Endodermal cell (in vitro differentiated cells): ENCODE results near the gene RNF220. TPM values are rescaled to one million over a fixed set of nuclear protein-coding genes. Genes with fewer than 3 reads are reported as not detected.

Source experiments
- DNase-seq: peaks from one replicate; pipeline ENCODE4 v3.0.0-alpha.2; 2017
- H3K27ac ChIP-seq: 2 replicates; pipeline ENCODE4 v1.5.1; 2013; ENCODE audit warnings: mild to moderate bottlenecking, low read depth, low read length, moderate library complexity
- H3K27me3 ChIP-seq: 2 replicates; pipeline ENCODE4 v1.6.1; 2013; ENCODE audit warnings: mild to moderate bottlenecking, low read length, moderate library complexity; ENCODE audit not compliant: insufficient read depth, control insufficient read depth, poor library complexity, severe bottlenecking
- H3K36me3 ChIP-seq: 2 replicates; pipeline ENCODE4 v1.7.0; 2013; ENCODE audit warnings: mild to moderate bottlenecking, low read length, moderate library complexity; ENCODE audit not compliant: control insufficient read depth, insufficient read depth
- H3K4me1 ChIP-seq: one replicate; pipeline ENCODE4 v1.7.0; 2013; ENCODE audit warnings: low read length; ENCODE audit not compliant: control insufficient read depth, insufficient read depth
- H3K4me3 ChIP-seq: 2 replicates; pipeline ENCODE4 v1.5.1; 2013; ENCODE audit warnings: mild to moderate bottlenecking, low read length, moderate library complexity
- H3K9ac ChIP-seq: 2 replicates; pipeline ENCODE4 v1.6.1; 2013; ENCODE audit warnings: mild to moderate bottlenecking, low read length, moderate library complexity; ENCODE audit not compliant: poor library complexity, severe bottlenecking; ENCODE audit errors: extremely low read depth
- H3K9me3 ChIP-seq: 2 replicates; pipeline ENCODE4 v1.6.1; 2013; ENCODE audit warnings: mild to moderate bottlenecking, low read length, moderate library complexity; ENCODE audit not compliant: control insufficient read depth
- H3K27ac Mint-ChIP-seq: 2 replicates; pipeline ENCODE4 v1.8.0; 2020; ENCODE audit warnings: mixed read lengths
- H3K27me3 Mint-ChIP-seq: 2 replicates; pipeline ENCODE4 v1.8.0; 2021; ENCODE audit warnings: mild to moderate bottlenecking, mixed read lengths; ENCODE audit not compliant: insufficient read depth
- H3K36me3 Mint-ChIP-seq: 2 replicates; pipeline ENCODE4 v1.8.0; 2020; ENCODE audit warnings: low read depth, mixed read lengths
- H3K4me1 Mint-ChIP-seq: 2 replicates; pipeline ENCODE4 v1.8.0; 2020; ENCODE audit warnings: mixed read lengths
- H3K4me3 Mint-ChIP-seq: 2 replicates; pipeline ENCODE4 v1.8.0; 2020; ENCODE audit warnings: mild to moderate bottlenecking, moderate library complexity, mixed read lengths
- H3K9me3 Mint-ChIP-seq: 2 replicates; pipeline ENCODE4 v1.8.0; 2020; ENCODE audit warnings: mild to moderate bottlenecking, mixed read lengths
- WGBS, 2 experiments: methylation state at CpG; one replicate each; pipeline versions ENCODE4 v1.1.5 to v1.1.7; 2013; ENCODE audit warnings: missing lambda C conversion rate in 2 of 2, mixed read lengths in 1 of 2; ENCODE audit not compliant: insufficient coverage in 1 of 2, insufficient read length in 1 of 2; 5-methylcytosine and 5-hydroxymethylcytosine counted together
- total RNA-seq, 2 donors: library from RNA; stranded (reverse); fragmentation: NEBNext Ultra II Directional in 1 of 2; extraction: Animal tissue kit (Norgen Biotek cat#: 25700) in 1 of 2; gene quantifications; 2 replicates in 1 of 2; 3 replicates in 1 of 2; pipeline ENCODE4 v1.2.1, GENCODE V29; 2021
- TF ChIP-seq, protein P1 (sequence below): fragments of 200-600 bp; sonication (generic); conservative IDR thresholded peaks from 2 replicates; pipeline ENCODE4 v1.5.0; 2021; ENCODE audit warnings: antibody characterized with exemption, mild to moderate bottlenecking

The RNF220 gene
- total RNA-seq, 2 donors from 2014 or later = 94.6 to 95.5 TPM

DNA sequence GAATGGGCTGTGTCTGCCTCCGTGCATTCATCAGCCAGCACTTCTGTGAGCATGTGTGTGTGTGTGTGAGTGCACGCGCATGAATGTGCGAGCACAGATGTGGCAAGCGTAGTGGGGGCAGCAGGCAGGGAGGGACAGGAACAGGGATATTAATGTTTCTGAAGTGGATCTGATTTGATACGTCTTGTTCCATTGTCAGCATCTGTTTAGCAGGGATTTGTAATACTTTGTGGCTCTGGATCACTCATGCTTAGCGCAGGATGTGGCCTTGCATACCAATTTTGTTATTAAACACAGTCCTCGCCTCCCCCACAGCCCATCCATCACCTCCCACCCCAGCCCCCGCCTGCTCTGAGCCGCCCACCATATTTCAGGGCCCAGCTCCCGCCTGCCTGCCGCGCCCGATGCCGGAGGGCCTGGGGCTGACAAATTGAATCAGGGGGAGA lies 216.8 kb downstream of the RNF220 start:
- H3K27ac Mint-ChIP-seq = no peak overlapping the region
- peak overlapping the region; percentile 8 for H3K27ac ChIP-seq
- no peak overlapping the region for H3K9ac ChIP-seq
- 90 to 92% methylated on average over 6 to 15 of the region's 15 CpGs for WGBS, 2 experiments
- peaks cover 24% of the 10 kb centered on the region for H3K4me1 Mint-ChIP-seq
- H3K4me3 ChIP-seq = no peak overlapping the region
- peaks cover 17% of the 10 kb centered on the region for H3K27me3 ChIP-seq
- peaks cover 35% of the 10 kb centered on the region for H3K27me3 Mint-ChIP-seq
- no peaks in the 10 kb centered on the region for H3K9me3 ChIP-seq
- no peak overlapping the region for H3K4me3 Mint-ChIP-seq
- no peaks in the 10 kb centered on the region for H3K36me3 ChIP-seq
- H3K4me1 ChIP-seq = no peaks in the 10 kb centered on the region
- H3K36me3 Mint-ChIP-seq = no peaks in the 10 kb centered on the region
- no peaks in the 10 kb centered on the region for H3K9me3 Mint-ChIP-seq
- TF ChIP-seq, protein P1, sequence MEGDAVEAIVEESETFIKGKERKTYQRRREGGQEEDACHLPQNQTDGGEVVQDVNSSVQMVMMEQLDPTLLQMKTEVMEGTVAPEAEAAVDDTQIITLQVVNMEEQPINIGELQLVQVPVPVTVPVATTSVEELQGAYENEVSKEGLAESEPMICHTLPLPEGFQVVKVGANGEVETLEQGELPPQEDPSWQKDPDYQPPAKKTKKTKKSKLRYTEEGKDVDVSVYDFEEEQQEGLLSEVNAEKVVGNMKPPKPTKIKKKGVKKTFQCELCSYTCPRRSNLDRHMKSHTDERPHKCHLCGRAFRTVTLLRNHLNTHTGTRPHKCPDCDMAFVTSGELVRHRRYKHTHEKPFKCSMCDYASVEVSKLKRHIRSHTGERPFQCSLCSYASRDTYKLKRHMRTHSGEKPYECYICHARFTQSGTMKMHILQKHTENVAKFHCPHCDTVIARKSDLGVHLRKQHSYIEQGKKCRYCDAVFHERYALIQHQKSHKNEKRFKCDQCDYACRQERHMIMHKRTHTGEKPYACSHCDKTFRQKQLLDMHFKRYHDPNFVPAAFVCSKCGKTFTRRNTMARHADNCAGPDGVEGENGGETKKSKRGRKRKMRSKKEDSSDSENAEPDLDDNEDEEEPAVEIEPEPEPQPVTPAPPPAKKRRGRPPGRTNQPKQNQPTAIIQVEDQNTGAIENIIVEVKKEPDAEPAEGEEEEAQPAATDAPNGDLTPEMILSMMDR = no peak
- DNase-seq = no peak

DNA sequence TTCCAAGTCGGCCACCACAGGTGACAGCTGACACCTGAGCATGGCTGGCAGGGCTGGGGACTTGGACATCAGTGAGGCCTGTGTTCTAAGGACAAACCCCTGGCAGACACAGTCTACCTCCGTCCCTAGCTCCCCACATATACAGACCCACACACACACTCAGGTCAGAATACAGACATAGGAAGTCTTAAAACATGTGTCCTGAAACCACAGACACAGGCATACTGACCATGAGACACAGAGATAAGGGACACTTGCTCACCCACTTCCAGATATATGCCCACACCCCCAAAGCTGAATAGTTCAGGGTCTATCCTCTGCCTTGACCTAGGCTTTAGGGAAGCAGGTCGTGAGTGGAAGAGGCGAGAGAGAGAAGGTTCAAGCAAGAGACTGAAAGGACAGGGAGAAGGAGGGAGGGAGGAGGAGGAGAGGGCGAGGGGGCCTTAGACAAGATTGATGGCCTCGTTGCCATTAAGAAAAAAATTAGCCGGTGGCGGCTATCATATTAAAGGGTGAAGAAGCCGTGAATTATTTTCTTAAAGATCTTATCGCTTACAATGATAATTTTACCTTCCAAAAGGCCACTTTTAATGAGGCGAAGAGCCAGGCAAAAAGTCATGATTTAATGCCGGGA lies 219.3 kb downstream of the RNF220 start:
- Histone ChIP-seq H3K4me1 (no peaks in the 10 kb centered on the region), H3K9me3 (no peaks in the 10 kb centered on the region), H3K36me3 (no peaks in the 10 kb centered on the region), H3K27ac (no peak overlapping the region), H3K9ac (no peak overlapping the region), H3K4me3 (no peak overlapping the region), H3K27me3 (no peaks in the 10 kb centered on the region)
- DNase-seq = no peak
- H3K27ac Mint-ChIP-seq = no peak overlapping the region
- H3K36me3 Mint-ChIP-seq = no peaks in the 10 kb centered on the region
- peaks cover 11% of the 10 kb centered on the region for H3K4me1 Mint-ChIP-seq
- no peak overlapping the region for H3K4me3 Mint-ChIP-seq
- H3K9me3 Mint-ChIP-seq = no peaks in the 10 kb centered on the region
- TF ChIP-seq, protein P1 = no peak
- WGBS, 2 experiments = 87 to 96% methylated on average over 9 to 12 of the region's 12 CpGs
- peaks cover 11% of the 10 kb centered on the region for H3K27me3 Mint-ChIP-seq

DNA sequence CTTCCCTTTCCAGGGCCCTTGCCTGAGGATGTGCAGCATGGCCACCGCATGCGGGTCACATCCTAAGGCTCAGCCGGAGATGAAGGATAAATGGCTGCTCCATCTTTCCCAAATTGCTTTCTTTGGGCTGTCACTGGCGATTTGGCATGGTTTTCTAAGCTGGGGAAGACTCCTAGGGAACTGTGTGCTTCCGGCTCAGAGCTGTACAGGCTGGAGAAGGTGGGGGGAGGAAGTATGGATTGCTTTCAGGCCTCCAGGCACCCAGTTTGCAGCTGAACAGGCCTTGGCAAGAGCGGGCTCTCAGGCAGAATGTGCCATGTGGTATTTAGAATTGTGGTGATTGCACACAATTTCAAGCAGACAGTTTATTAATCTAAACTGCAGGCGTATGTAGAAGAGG lies 220.3 kb downstream of the RNF220 start:
- Mint-ChIP-seq H3K27ac (no peak overlapping the region), H3K9me3 (no peaks in the 10 kb centered on the region), H3K27me3 (peaks cover 11% of the 10 kb centered on the region), H3K36me3 (no peaks in the 10 kb centered on the region), H3K4me3 (no peak overlapping the region), H3K4me1 (peaks cover 6% of the 10 kb centered on the region)
- WGBS, 2 experiments = 88 to 91% methylated on average over 4 to 7 of the region's 7 CpGs
- TF ChIP-seq, protein P1 = no peak
- H3K9ac ChIP-seq = no peak overlapping the region
- no peaks in the 10 kb centered on the region for H3K36me3 ChIP-seq
- DNase-seq = no peak
- no peaks in the 10 kb centered on the region for H3K4me1 ChIP-seq
- no peaks in the 10 kb centered on the region for H3K9me3 ChIP-seq
- H3K27ac ChIP-seq = peak overlapping the region; percentile 41
- no peaks in the 10 kb centered on the region for H3K27me3 ChIP-seq
- H3K4me3 ChIP-seq = no peak overlapping the region
